ENCODE measurements around the gene SPATC1L. TPM values are rescaled to one million over a fixed set of nuclear protein-coding genes. Genes with fewer than 3 reads are reported as not detected.

SPATC1L gene
- total and polyA plus RNA-seq, 2 donors (not counting 1 experiment from before 2014, with no cell fraction given) = 11.4 to 15.4 TPM

Other genes starting within 250 kb of the SPATC1L start
- 0.44 and 0.67 TPM in 2 replicates for gene COL6A1, start 202.7 kb downstream of the SPATC1L start, total RNA-seq
- 0.39 and 2.6 TPM in 2 replicates for gene COL6A1, start 202.7 kb downstream of the SPATC1L start, polyA plus RNA-seq
- gene COL6A2, start 86.3 kb downstream of the SPATC1L start, total RNA-seq = 1.8 and 2.1 TPM in 2 replicates
- 1.2 and 2.1 TPM in 2 replicates for gene COL6A2, start 86.3 kb downstream of the SPATC1L start, polyA plus RNA-seq
- 0.39 and 1.4 TPM in 2 replicates for gene FTCD, start 28.9 kb downstream of the SPATC1L start, total RNA-seq
- gene FTCD, start 28.9 kb downstream of the SPATC1L start, polyA plus RNA-seq = 0.22 and 1.1 TPM in 2 replicates
- gene LSS, start 44.3 kb upstream of the SPATC1L start, total RNA-seq = 58.1 and 68.0 TPM in 2 replicates
- 28.8 and 30.2 TPM in 2 replicates for gene LSS, start 44.3 kb upstream of the SPATC1L start, polyA plus RNA-seq
- gene MCM3AP, start 101.2 kb upstream of the SPATC1L start, total RNA-seq = 180 and 194 TPM in 2 replicates
- gene MCM3AP, start 101.2 kb upstream of the SPATC1L start, polyA plus RNA-seq = 61.7 and 88.2 TPM in 2 replicates
- gene YBEY, start 101.9 kb upstream of the SPATC1L start, total RNA-seq = 15.0 and 18.1 TPM in 2 replicates
- gene YBEY, start 101.9 kb upstream of the SPATC1L start, polyA plus RNA-seq = 16.5 and 21.6 TPM in 2 replicates
- 9.3 and 9.5 TPM in 2 replicates for gene C21orf58, start 139.4 kb upstream of the SPATC1L start, total RNA-seq
- 5.0 and 6.3 TPM in 2 replicates for gene C21orf58, start 139.4 kb upstream of the SPATC1L start, polyA plus RNA-seq
- gene PCNT, start 139.7 kb upstream of the SPATC1L start, total RNA-seq = 47.6 and 58.1 TPM in 2 replicates
- gene PCNT, start 139.7 kb upstream of the SPATC1L start, polyA plus RNA-seq = 20.3 and 27.9 TPM in 2 replicates

All from B cell (primary cell).